Raji (cell line): ENCODE results near the gene RNF187.

Experiments used
- POLR2A ChIP-seq: IDR thresholded peaks from 2 replicates; pipeline ENCODE4 v1.6.1; 2011; ENCODE audit warnings: low read depth, low read length, control low read depth; ENCODE audit not compliant: insufficient read depth

RNF187 gene

GRCh38 chr1:228540161-228540917 lies 53.2 kb downstream of the RNF187 start:
- no peak for TF ChIP-seq POLR2A

DNA sequence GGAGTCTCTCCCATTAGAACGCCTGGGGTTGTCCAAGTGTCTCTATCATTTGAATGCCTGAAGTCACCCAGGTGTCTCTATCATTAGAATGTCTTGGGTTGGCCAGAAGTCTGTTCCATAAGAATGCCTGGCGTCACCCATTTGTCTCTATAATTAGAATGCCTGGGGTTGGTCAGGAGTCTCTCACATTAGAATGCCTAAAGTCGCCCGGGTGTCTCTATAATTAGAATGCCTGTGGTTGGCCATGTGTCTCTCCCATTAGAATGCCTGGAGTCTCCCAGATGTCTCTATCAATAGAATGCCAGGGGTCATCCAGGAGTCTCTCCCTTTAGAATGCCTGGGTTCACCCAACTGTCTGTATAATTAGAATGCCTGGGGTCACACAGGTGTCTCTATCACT lies 54.5 kb downstream of the RNF187 start:
- TF ChIP-seq POLR2A = no peak

DNA sequence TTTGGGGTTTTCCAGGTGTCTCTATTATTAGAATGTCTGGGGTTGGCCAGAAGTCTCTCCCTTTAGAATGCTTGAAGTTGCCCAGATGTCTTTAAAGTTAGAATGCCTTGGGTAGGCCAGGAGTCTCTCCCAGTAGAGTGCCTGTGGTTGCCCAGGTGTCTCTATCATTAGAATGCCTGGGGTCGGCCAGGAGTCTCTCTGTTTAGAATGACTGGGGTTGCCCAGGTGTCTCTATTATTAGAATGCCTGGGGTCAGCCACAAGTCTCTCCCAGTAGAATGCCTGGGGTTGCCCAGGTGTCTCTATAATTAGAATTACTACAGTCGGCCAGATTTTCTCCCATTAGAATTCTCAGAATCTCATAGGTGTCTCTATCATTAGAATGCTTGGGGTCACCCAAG lies 55.2 kb downstream of the RNF187 start:
- no peak for TF ChIP-seq POLR2A

- TF ChIP-seq POLR2A = no peak
These were observed 55.8 kb downstream of the RNF187 start for GRCh38 chr1:228542981-228543380.

DNA sequence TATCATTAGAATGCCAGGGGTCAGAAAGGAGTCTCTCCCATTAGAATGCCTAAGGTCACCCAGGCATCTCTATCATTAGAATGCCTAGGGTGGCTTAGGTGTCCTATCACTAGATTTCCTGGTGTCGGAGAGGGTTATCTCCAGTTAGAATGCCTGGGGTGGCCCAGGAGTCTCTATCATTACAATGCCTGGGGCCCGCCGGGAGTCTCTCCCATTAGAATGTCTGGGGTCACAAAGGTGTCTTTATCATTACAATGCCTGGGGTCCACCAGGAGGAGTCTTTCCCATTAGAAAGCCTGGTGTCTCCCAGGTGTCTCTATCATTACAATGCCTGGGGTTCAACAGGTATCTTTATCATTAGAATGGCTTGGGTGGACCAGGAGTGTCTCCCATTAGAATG lies 56.2 kb downstream of the RNF187 start:
- no peak for TF ChIP-seq POLR2A

- no peak for TF ChIP-seq POLR2A
These were observed 57.1 kb downstream of the RNF187 start for GRCh38 chr1:228544021-228544850.

GRCh38 chr1:228544921-228545591 lies 57.9 kb downstream of the RNF187 start:
- TF ChIP-seq POLR2A = no peak
